Activated T-cell treated with anti-CD3 and anti-CD28 coated beads, Interleukin-2, amount 50 U/mL, for 1 hour (primary cell): ENCODE results near the gene NUP210.
A peak's percentile ranks its signal among the peaks of the same experiment; 100 is the strongest.

ENCODE experiments used
- DNase-seq: peaks from one replicate; pipeline ENCODE4 v3.0.0-alpha.2; 2020

NUP210 gene

GRCh38 chr3:13318626-13319470 lies 101.3 kb downstream of the NUP210 start:
- no peak for DNase-seq

- no peak for DNase-seq
Observed at GRCh38 chr3:13317596-13318320, 102.4 kb downstream of the NUP210 start.

GRCh38 chr3:13316603-13317002 lies 103.5 kb downstream of the NUP210 start:
- DNase-seq: no peak

- no peak for DNase-seq
Observed at GRCh38 chr3:13314877-13315276, 105.2 kb downstream of the NUP210 start.

GRCh38 chr3:13313813-13314212 lies 106.3 kb downstream of the NUP210 start:
- no peak for DNase-seq

GRCh38 chr3:13309004-13309403 lies 111.1 kb downstream of the NUP210 start:
- no peak for DNase-seq

DNA sequence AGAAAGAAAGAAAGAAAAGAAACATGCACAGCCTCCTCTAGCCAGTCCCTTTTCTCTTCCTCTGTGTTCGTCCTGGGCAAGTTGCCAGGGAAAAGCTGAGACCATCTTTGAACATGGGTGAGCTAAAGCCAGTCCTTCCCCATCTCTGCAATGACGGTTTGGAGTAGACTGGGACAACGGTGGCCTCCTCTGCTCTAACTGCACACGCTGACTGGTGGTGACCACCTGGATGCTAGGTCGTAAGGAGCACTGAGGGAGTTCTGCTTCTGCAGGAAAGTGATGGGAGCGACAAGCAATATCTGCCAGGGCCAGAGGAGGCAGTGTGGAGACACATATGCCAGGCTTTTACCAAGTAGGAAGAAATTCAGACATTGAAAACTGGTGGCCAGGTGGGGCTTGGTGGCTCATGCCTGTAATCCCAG lies 111.7 kb downstream of the NUP210 start:
- DNase-seq: peak; percentile 32

- DNase-seq: no peak
Observed at GRCh38 chr3:13307041-13307440, 113.1 kb downstream of the NUP210 start.

- DNase-seq: no peak
Observed at GRCh38 chr3:13305623-13306022, 114.5 kb downstream of the NUP210 start.

GRCh38 chr3:13303410-13303809 lies 116.7 kb downstream of the NUP210 start:
- DNase-seq: no peak

GRCh38 chr3:13301286-13301987 lies 118.7 kb downstream of the NUP210 start:
- DNase-seq: no peak

- no peak for DNase-seq
Observed at GRCh38 chr3:13300546-13301285, 119.4 kb downstream of the NUP210 start.

DNA sequence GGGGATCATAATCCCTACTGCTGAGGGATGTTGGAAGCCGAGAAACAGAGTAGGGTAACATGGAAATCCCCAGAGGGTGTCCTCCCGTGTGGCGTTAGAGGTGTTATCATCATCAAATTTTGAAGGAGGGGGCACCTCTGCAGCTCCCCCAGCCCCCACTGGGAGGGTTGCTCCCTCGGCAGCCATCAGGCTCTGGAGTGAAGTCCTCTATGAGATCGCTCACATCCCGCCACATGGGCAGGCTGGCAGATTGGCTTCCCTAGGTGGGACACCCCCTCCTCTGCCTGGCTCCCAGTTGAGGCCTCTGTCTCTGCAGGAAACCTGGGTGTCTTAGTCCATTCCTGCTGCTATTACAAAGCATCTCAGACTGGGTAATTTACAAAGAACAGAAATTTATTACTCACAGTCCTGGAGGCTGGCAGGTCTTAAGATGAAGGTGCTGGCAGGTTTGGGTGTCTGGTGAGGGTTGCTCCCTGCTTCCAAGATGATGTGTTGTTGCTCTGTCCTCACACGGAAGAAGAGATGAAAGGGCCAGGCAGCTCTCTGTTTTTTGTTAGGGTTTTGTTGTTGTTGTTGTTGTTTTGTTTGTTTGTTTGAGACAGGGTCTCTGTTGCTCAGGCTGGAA lies 120.5 kb downstream of the NUP210 start:
- no peak for DNase-seq

DNA sequence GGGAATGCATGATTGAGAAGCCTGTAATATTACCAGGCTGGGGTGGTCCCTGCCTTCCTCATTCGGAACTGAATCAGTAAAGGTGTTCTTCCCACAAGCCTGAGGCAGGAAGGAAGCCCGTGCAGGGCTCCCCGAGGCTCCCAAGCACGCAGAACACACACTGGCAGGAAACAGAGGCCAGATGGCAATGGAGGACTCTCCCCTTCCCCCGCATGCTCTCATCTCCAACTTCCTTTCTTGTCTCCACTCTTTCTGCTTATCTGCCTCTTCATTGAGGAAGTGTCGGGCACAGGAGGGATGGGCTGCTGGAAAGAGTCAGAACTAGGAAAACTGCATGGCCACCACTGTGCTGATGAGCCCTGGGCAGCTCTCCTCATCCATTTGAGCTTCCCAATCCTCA lies 123.5 kb downstream of the NUP210 start:
- no peak for DNase-seq

- no peak for DNase-seq
Observed at GRCh38 chr3:13294442-13295351, 125.4 kb downstream of the NUP210 start.

DNA sequence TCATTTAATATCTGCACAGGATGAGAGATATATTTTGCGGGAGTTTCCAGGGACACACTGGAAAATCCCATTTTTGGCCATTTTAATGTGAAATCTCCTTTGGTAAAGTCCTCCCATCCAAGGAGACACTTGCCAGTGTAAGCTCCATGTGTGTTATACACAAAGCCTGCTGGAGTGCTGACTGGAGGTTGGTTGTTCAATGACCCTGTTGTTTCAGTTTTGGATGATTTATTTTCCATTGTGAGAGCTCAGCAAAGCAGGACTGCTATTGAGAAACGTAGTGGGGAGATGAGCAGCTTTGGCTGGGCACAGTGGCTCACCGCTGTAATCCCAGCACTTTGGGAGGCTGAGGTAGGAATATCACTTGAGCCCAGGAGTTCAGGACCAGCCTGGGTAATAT lies 127.7 kb downstream of the NUP210 start:
- DNase-seq: no peak

DNA sequence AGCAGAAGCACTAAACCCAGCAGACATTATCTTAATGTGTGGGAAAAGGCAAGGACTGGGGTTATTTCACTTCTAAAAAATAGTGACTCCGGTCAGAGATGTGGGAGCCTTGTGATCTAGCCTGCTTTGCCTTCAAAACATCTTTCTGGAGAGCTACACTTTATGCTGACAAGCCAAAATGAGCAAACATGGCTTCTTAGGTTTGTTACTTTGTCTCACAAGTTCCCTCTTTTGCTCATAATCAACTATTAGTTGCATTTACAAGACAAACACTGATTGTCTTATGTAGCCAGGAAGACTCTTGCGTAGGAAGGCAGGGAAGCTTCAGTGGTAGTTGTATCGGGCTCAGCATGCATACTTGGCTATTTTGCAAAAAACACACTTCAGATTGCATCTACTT lies 129.2 kb downstream of the NUP210 start:
- DNase-seq: no peak

DNA sequence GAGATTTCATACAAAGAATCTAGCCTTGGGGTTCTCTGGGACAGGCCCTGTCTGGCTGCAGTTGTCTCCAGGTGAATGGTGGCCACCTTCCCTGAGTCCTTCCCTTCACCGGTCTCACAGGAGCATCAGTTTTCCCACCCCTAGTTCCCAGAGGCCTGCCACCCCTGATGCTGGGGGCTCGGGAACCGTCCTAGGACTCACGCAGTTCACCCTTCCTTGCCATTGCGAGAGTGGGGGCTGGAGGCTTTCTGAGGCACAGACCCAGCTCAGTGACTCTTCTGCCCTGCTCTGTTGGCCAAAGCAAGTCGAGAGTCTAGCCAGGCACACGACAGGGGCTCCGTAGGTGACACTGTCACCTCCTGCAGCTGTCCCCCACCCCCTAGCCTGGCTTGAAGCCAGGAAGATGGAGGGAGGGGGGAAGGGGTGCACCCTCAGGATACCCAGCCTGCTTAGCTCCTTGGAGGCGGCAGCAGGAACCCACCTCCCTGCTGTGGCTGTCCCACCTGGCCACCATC lies 130.3 kb downstream of the NUP210 start:
- no peak for DNase-seq

GRCh38 chr3:13288732-13289718 lies 131.1 kb downstream of the NUP210 start:
- DNase-seq: no peak

- no peak for DNase-seq
Observed at GRCh38 chr3:13287833-13288232, 132.3 kb downstream of the NUP210 start.
